SH-SY5Y (cell line): Measurements from ENCODE around the gene PATZ1.

ENCODE experiments used
- GATA2 ChIP-seq: IDR thresholded peaks from 2 replicates; pipeline ENCODE4 v1.6.1; 2011; ENCODE audit warnings: mild to moderate bottlenecking, low read depth, low read length
- GATA3 ChIP-seq: IDR thresholded peaks from 2 replicates; pipeline ENCODE4 v1.6.1; 2011; ENCODE audit warnings: low read depth, mild to moderate bottlenecking, low read length, moderate library complexity

PATZ1 gene

GRCh38 chr22:31346255-31346732 lies at the start of gene PATZ1:
Gene PATZ1, minus strand, starts transcription at chr22:31346346. Its CDS starts 744 bp downstream, at chr22:31345602.
- no peak for TF ChIP-seq GATA2
- no peak for TF ChIP-seq GATA3

DNA sequence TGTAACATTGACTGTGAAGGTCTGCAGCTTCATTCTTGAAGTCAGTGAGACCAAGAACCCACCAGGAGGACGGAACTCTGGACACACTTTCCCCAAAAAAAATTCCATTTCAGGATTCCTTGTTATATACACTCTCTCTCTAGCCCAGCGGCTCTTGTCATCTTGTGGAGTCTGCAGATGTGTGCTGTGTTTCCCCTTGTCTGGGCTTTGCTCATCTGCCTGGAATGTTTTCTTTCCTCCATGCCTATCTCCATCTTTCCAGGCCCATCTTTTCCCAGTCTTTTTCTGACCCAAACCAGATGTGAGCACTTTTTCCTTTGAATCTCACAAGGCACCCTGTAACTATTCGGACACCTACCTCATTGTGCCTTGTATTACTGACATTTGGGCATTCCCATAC lies 48.2 kb upstream of the PATZ1 start:
- TF ChIP-seq GATA3: no peak
- TF ChIP-seq GATA2: no peak

DNA sequence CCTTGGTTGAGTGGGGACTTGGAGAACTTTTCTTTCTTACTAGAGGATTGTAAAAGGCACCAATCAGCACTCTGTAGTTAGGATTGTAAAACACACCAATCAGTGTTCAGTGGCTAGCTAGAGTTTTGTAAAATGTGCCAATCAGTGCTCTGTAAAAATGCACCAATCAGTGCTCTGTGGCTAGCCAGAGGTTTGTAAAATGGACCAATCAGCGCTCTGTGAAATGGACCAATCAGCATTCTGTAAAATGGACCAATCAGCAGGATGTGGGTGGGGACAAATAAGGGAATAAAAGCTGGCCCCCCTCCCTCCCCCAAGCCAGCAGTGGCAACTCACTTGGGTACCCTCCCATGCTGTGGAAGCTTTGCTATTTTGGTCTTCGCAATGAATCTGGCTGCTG lies 47.7 kb upstream of the PATZ1 start:
- no peak for TF ChIP-seq GATA3
- TF ChIP-seq GATA2: no peak

GRCh38 chr22:31378123-31378522 lies 32.0 kb upstream of the PATZ1 start:
- TF ChIP-seq GATA2 (no peak), GATA3 (no peak)

GRCh38 chr22:31377612-31378011 lies 31.5 kb upstream of the PATZ1 start:
- TF ChIP-seq GATA2: no peak
- no peak for TF ChIP-seq GATA3

- TF ChIP-seq GATA2 (no peak), GATA3 (no peak)
Observed at GRCh38 chr22:31367426-31367825, 21.3 kb upstream of the PATZ1 start.

DNA sequence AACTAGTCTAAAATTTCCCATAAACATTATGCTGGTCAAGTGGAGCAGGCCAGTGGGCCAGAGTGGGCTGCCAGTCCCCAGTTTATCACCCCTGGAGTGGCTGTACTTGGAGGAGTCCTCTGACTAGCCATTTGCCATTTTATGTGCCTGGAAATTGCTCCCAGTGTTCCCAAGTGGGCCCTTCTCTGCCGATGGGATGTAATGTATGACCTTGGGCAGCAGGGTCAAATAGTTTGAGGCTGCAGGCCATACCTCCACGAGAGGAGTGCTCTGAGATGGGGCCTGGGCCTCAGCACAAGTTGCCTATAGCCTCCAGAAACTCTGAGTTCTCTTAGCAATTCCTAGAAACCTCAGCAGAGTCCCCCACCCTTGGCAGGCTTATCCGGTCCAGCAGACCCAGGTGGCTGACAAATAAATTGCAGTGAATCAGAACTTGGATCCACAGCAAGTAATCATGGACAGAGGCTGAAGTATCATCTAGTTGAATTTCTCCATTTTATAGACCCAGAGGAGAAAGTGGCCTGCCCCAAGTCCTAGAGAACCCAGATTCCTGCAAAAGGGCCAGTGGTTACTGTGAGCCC lies 17.8 kb upstream of the PATZ1 start:
- TF ChIP-seq GATA2 (no peak), GATA3 (no peak)

GRCh38 chr22:31361743-31362142 lies 15.6 kb upstream of the PATZ1 start:
- TF ChIP-seq GATA3 (no peak), GATA2 (no peak)

- TF ChIP-seq GATA2: no peak
- no peak for TF ChIP-seq GATA3
Observed at GRCh38 chr22:31360029-31360428, 13.9 kb upstream of the PATZ1 start.

- TF ChIP-seq GATA3: no peak
- TF ChIP-seq GATA2: no peak
Observed at GRCh38 chr22:31354515-31354914, 8.4 kb upstream of the PATZ1 start.

DNA sequence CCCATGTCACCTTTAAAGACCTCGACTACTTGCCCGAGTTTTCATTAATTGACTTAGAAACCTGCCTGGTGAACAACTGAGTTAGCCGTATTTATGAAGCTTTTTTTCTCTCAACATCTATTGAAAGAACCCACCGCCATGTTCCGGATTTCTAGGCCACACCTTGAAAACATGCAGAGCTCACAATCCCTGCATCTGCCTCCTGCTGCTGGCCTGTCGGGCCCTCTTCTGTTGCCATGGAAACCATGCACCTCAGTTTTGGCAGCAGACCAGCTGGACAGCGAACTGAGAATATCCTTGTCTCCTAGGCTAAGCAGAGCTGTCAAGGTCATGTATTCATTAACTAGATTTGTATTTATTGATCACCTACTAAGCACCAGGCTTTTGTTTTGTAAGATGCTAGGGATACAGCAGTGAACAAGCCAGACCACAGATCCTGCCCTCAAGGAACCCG lies 4.3 kb upstream of the PATZ1 start:
- TF ChIP-seq GATA2: no peak
- TF ChIP-seq GATA3: no peak

GRCh38 chr22:31349960-31350359 lies 3.8 kb upstream of the PATZ1 start:
- TF ChIP-seq GATA3 (no peak), GATA2 (no peak)

- TF ChIP-seq GATA3: no peak
- TF ChIP-seq GATA2: no peak
Observed at GRCh38 chr22:31348766-31349165, 2.6 kb upstream of the PATZ1 start.

DNA sequence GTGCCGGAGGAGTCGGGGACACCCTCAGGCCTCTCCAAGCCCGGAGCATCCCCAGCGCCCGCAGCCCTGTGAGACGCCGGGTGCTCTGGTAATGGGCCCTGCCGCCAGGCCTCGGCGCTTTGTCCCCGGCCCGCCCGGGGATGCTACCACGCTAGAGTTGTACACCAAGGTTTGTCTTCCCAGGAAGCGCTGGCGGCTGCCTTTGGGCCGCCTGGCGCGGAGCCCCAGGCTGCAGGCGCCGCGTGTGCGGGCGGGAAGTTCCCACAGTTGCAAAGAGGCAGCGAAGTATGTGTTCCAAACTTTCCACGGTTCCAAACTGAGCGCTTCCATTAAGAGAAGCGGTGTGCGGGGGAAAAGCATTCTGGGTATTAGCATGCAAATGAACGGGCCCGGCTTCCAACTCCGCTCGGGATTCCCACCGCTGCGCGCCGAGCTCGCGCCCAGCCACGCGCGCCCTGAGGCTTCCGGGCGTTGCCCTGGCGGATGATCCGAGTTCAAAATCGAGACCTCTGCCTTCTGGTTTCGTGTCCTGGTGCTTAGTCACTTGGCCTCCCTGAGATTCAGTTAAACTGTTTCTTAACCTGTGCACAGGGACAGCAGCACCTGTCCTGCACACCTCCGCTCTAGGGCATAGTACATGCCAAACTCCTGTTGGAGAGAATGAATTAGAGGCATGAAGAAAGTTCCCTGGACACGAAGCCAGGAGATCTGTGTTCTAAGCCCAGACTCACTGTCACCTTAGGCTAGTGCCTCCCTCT lies 1.3 kb upstream of the PATZ1 start:
- TF ChIP-seq GATA3 (no peak), GATA2 (no peak)

DNA sequence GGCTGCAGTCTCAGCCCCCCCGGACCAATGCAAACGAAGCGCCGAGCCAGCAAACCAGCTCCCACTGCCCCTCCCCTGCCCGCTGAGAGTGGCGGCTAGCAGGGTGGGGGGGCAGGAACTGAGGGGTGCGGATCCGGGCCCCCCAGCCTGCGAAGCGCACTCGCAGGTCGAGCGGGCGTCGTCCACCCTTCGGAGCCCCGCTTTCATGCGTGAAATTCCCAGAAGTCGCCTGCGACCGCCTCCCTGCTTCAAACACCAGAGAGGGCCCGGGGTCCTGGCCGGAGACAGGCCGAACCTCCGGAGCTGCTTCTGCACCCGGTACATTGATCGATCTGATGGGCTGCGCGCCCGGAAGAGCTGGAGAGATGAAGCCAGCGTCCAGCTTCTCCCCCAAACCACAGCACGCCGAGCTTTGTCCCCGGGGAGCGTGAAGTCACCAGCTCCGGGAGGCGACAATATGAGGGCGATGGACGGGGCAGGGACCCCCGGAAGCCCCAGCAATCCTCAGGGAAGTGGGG lies 646 bp upstream of the PATZ1 start:
- no peak for TF ChIP-seq GATA3
- TF ChIP-seq GATA2: no peak
